OCI-LY7 (cell line): ENCODE results near the gene TARDBP. TPM values are rescaled to one million over a fixed set of nuclear protein-coding genes. Genes with fewer than 3 reads are reported as not detected.

Experiments used
- Bru-seq: library from RNA; stranded (reverse); fragments of 400-500 nt; gene quantifications from one replicate; lab custom pipeline; 2021; lab: Mats Ljungman, UMichigan
- BruChase-seq, 2 experiments: library from RNA; stranded (reverse); fragments of 400-500 nt; gene quantifications; one replicate each; lab custom pipeline; 2021; lab: Mats Ljungman, UMichigan
- BruUV-seq: library from RNA; stranded (reverse); fragments of 400-500 nt; replicated peaks from 2 replicates; lab custom pipeline; 2021; lab: Mats Ljungman, UMichigan
- CTCF ChIA-PET: fragments of 300-600 bp; sonication (Branson Sonifier 250); formaldehyde crosslinking; loops from one replicate; lab custom pipeline; 2022; ENCODE audit warnings: antibody characterized with exemption; ENCODE audit not compliant: unreplicated experiment; lab: Charles Lee
- POLR2A ChIA-PET: fragments of 300-600 bp; sonication (Branson Sonifier 250); formaldehyde crosslinking; loops from one replicate; lab custom pipeline; 2022; ENCODE audit warnings: antibody characterized with exemption; lab: Charles Lee
- DNase-seq: peaks from one replicate; pipeline ENCODE4 v3.0.0-alpha.2; 2015; ENCODE audit warnings: low spot score
- H2AFZ ChIP-seq: fragments of 200-600 bp; sonication (generic), shearing (Covaris generic); 2 replicates; pipeline ENCODE4 v1.6.1; 2014; ENCODE audit warnings: mild to moderate bottlenecking, antibody characterized with exemption, low read length, moderate library complexity
- H3K27ac ChIP-seq: fragments of 200-600 bp; sonication (generic); 2 replicates; pipeline ENCODE4 v1.5.1; 2014; ENCODE audit warnings: mixed run types, low read depth, mild to moderate bottlenecking, moderate library complexity, low read length, inconsistent platforms; ENCODE audit not compliant: poor library complexity, severe bottlenecking
- H3K36me3 ChIP-seq: fragments of 200-600 bp; sonication (generic); 2 replicates; pipeline ENCODE4 v1.6.1; 2014; ENCODE audit warnings: mild to moderate bottlenecking, antibody characterized with exemption, low read length, moderate library complexity, mixed read lengths; ENCODE audit not compliant: insufficient read depth
- H3K4me1 ChIP-seq: fragments of 200-600 bp; sonication (generic); 2 replicates; pipeline ENCODE4 v1.5.1; 2014; ENCODE audit warnings: mild to moderate bottlenecking, low read length; ENCODE audit not compliant: insufficient read depth, poor library complexity, severe bottlenecking
- H3K4me2 ChIP-seq: fragments of 200-600 bp; sonication (generic); 2 replicates; pipeline ENCODE4 v1.6.1; 2014; ENCODE audit warnings: mild to moderate bottlenecking, low read length
- H3K4me3 ChIP-seq: fragments of 200-600 bp; sonication (generic); 2 replicates; pipeline ENCODE4 v1.5.1; 2014; ENCODE audit warnings: mild to moderate bottlenecking, low read depth, low read length; ENCODE audit not compliant: poor library complexity, severe bottlenecking
- H3K79me2 ChIP-seq: fragments of 200-600 bp; sonication (generic); 2 replicates; pipeline ENCODE4 v1.6.1; 2016; ENCODE audit warnings: low read depth, mild to moderate bottlenecking, low read length, moderate library complexity, mixed read lengths; ENCODE audit not compliant: insufficient read depth
- H3K9me2 ChIP-seq: fragments of 200-600 bp; sonication (generic); 2 replicates; pipeline ENCODE4 v1.6.1; 2016; ENCODE audit warnings: mild to moderate bottlenecking, low read length, mixed read lengths; ENCODE audit not compliant: insufficient read depth
- H3K9me3 ChIP-seq: fragments of 200-600 bp; sonication (generic); 2 replicates; pipeline ENCODE4 v1.6.1; 2014; ENCODE audit warnings: mild to moderate bottlenecking, mixed run types, low read length, mixed read lengths
- H4K20me1 ChIP-seq: fragments of 200-600 bp; sonication (generic); 2 replicates; pipeline ENCODE4 v1.6.1; 2014; ENCODE audit warnings: mild to moderate bottlenecking, antibody characterized with exemption, low read length, moderate library complexity, mixed read lengths; ENCODE audit not compliant: insufficient read depth
- EZH2phosphoT487 ChIP-seq: fragments of 200-600 bp; sonication (generic); IDR thresholded peaks from 2 replicates; pipeline ENCODE4 v1.6.1; 2018; ENCODE audit warnings: low read depth, borderline replicate concordance, mild to moderate bottlenecking, mixed run types, antibody characterized with exemption, low read length, moderate library complexity, mixed read lengths
- intact Hi-C: fragments of 100-400 bp; cut with micrococcal nuclease; formaldehyde crosslinking; loops from one replicate; pipeline ENCODE4 v1.10.0; 2022; ENCODE audit not compliant: unreplicated experiment
- long read RNA-seq: library from polyadenylated mRNA; stranded (forward); transcript quantifications from one replicate; pipeline ENCODE4 v2.0.0, GENCODE V29; 2022
- total RNA-seq, 2 experiments: library from RNA; depleted of rRNA in 1 of 2; stranded (reverse); fragments of >200 nt in 1 of 2; shearing (Covaris generic) in 1 of 2; gene quantifications; 2 replicates each; pipeline ENCODE4 v1.2.3, GENCODE V29; 2014 to 2022
- TF ChIP-seq, protein P1 (sequence below): fragments of 200-600 bp; sonication (generic); conservative IDR thresholded peaks from 2 replicates; pipeline ENCODE4 v1.5.1; 2014; ENCODE audit warnings: mild to moderate bottlenecking, antibody characterized with exemption, low read length, moderate library complexity, mixed read lengths

TARDBP gene
- total RNA-seq (2014; rRNA removed; shearing (Covaris generic)): 145 and 177 TPM in 2 replicates
- total RNA-seq (2022): 277 and 278 TPM in 2 replicates
- percentile 99 among the genes with signal in this experiment for Bru-seq, nascent RNA
- percentile 100 among the genes with signal in this experiment for BruChase-seq, experiment 1, labeled RNA remaining after a 6-hour chase
- BruChase-seq, experiment 2, labeled RNA remaining after a 2-hour chase: percentile 100 among the genes with signal in this experiment
- long read RNA-seq, full-length matches to known transcripts: 353 of 440 reads
- long read RNA-seq, partial matches to known transcripts: 30 of 440 reads
- long read RNA-seq, other reads (novel, unspliced or antisense): 57 of 440 reads

DNA sequence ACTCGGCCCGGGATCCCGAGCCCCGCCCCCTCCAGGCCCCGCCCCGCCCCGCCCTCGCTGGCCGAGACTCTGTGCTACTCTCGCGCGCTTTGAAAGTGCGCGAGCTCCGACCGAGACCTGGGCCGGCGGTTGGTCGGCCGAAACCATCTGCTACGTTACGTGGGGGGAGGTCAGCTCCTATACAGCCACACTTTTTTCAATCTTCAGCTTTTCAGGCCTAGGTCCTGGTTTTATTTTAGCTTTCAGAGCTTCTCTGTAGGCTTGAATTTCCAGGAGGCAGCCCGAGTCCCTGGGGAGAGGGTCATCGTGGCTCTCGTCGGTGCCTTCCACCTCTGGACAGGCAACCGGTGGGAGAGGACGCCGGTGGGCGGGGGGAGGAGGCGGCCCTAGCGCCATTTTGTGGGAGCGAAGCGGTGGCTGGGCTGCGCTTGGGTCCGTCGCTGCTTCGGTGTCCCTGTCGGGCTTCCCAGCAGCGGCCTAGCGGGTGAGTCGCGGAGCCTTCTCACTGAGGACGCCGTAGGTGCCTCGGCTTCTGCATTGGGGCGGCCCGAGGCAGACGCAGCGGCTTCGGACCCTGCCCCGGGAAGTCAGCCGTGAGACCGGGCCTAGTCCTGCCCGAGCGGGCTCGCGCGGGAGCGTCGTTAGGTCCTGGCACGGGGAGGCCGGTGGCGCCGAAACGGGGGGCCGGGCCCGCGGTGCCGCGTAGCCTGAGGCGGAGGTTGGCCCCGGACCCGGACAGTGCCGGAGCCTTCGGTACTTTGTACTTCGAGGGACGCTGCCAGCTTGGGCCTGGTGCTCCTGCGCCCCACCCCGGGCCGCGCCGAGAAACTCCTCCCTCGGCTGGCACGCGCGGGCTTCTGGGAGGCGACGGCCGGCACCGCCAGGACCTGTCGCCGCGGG lies at the start of gene TARDBP:
Gene TARDBP (plus strand): TSS at position 395 of the 900 bp plus-strand sequence. CDS start 1,074 bp downstream, outside the sequence.
- Histone ChIP-seq H3K9me3 (no peaks in the 10 kb centered on the region), H3K36me3 (peaks cover 43% of the 10 kb centered on the region), H3K9me2 (no peaks in the 10 kb centered on the region), H3K27ac (peak within 1 kb of the TSS; percentile 71), H4K20me1 (peaks cover 25% of the 10 kb centered on the region), H3K79me2 (peaks cover 47% of the 10 kb centered on the region), H3K4me3 (peak within 1 kb of the TSS; percentile 79), H3K4me1 (peaks cover 18% of the 10 kb centered on the region), H2AFZ (peak within 1 kb of the TSS; percentile 92), H3K4me2 (peak within 1 kb of the TSS; percentile 95)
- TF ChIP-seq, protein P1, sequence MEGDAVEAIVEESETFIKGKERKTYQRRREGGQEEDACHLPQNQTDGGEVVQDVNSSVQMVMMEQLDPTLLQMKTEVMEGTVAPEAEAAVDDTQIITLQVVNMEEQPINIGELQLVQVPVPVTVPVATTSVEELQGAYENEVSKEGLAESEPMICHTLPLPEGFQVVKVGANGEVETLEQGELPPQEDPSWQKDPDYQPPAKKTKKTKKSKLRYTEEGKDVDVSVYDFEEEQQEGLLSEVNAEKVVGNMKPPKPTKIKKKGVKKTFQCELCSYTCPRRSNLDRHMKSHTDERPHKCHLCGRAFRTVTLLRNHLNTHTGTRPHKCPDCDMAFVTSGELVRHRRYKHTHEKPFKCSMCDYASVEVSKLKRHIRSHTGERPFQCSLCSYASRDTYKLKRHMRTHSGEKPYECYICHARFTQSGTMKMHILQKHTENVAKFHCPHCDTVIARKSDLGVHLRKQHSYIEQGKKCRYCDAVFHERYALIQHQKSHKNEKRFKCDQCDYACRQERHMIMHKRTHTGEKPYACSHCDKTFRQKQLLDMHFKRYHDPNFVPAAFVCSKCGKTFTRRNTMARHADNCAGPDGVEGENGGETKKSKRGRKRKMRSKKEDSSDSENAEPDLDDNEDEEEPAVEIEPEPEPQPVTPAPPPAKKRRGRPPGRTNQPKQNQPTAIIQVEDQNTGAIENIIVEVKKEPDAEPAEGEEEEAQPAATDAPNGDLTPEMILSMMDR: no peak
- TF ChIP-seq EZH2phosphoT487: no peak
- CTCF ChIA-PET: interaction anchor here (0.6 kb wide), 1 partner anchor 169 kb away, joined by 4 read pairs; no protein-coding TSS in a partner anchor
- intact Hi-C loops: loop anchor here (1.0 kb wide), 1 partner anchor 48 kb away; the partner anchor contains the start of gene SRM
- no TSS peak for BruUV-seq
- POLR2A ChIA-PET: interaction anchor here (0.7 to 1.0 kb wide), 4 partner anchors 13 to 44 kb away, joined by 3 read pairs; a partner anchor contains a TSS
- DNase-seq: peak; percentile 95

DNA sequence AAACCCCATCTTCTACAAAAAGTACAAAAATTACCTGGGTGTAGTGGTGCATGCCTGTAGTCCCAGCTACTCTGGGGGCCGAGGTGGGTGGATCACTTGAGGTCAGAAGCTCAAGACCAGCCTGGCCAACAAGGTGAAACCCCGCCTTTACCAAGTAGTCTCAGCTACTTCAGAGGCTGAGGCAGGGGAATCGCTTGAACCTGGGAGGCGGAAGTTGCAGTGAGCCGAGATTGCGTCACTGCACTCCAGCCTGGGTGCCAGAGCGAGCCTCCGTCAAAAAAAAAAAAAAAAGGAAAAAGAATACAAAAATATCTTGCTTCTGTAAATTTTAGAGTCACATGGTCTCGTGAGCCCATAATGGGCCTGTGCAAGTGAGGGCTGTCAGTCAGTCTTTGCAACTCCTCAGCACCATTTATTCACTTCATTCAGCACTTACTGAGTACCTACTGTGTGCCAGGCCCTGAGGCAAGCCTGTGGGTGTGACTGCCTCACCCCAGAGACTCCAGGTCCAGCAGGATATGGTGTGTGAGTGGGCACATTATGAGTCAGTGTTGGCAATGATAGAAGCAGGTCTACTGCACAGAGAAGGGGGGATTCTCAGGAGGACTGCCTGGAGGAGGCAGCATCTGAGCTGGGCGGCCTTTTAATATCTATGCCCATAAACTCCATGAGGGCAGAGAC lies 46.8 kb upstream of the TARDBP start:
- no peak overlapping the region for H3K4me3 ChIP-seq
- no peaks in the 10 kb centered on the region for H3K9me2 ChIP-seq
- H3K4me1 ChIP-seq: peaks cover 42% of the 10 kb centered on the region
- no TSS peak for BruUV-seq
- DNase-seq: peak; percentile 14
- POLR2A ChIA-PET: no interaction called here
- H3K36me3 ChIP-seq: no peaks in the 10 kb centered on the region
- intact Hi-C loops: no loop called here
- H3K4me2 ChIP-seq: peak overlapping the region; percentile 47
- H3K27ac ChIP-seq: no peak overlapping the region
- CTCF ChIA-PET: no interaction called here
- no peaks in the 10 kb centered on the region for H3K79me2 ChIP-seq
- H2AFZ ChIP-seq: peak overlapping the region; percentile 59; the same call in 1 of the 2 replicates
- no peaks in the 10 kb centered on the region for H4K20me1 ChIP-seq
- TF ChIP-seq EZH2phosphoT487: no peak
- TF ChIP-seq, protein P1: no peak
- H3K9me3 ChIP-seq: no peaks in the 10 kb centered on the region
